IgD-negative memory B cell (primary cell): ENCODE results near the gene RPL7A. TPM values are rescaled to one million over a fixed set of nuclear protein-coding genes. Genes with fewer than 3 reads are reported as not detected.

Experiments used
- H3K27ac Mint-ChIP-seq, 3 donors: one replicate each; pipeline ENCODE4 v1.8.0; 2020 to 2022; ENCODE audit warnings: mild to moderate bottlenecking in 3 of 3, mixed read lengths in 3 of 3, moderate library complexity in 1 of 3
- H3K27me3 Mint-ChIP-seq: one replicate; pipeline ENCODE4 v1.8.0; 2021; ENCODE audit warnings: mixed read lengths
- H3K36me3 Mint-ChIP-seq: one replicate; pipeline ENCODE4 v1.8.0; 2020; ENCODE audit warnings: mild to moderate bottlenecking, mixed read lengths
- H3K4me1 Mint-ChIP-seq, 3 donors: one replicate each; pipeline ENCODE4 v1.8.0; 2020 to 2022; ENCODE audit warnings: mixed read lengths in 3 of 3, mild to moderate bottlenecking in 1 of 3
- H3K4me3 Mint-ChIP-seq, 4 donors: one replicate each; pipeline ENCODE4 v1.8.0; 2020 to 2022; ENCODE audit warnings: mild to moderate bottlenecking in 4 of 4, mixed read lengths in 4 of 4, moderate library complexity in 3 of 4
- H3K9me3 Mint-ChIP-seq, 3 donors: one replicate each; pipeline ENCODE4 v1.8.0; 2020 to 2021; ENCODE audit warnings: mixed read lengths in 3 of 3, mild to moderate bottlenecking in 1 of 3
- polyA plus RNA-seq: library from polyadenylated mRNA; unstranded; fragments of 300-500 nt; fragmentation: Illumina TruSeq; gene quantifications from one replicate; pipeline ENCODE4 v1.2.3, GENCODE V29; 2021

Gene RPL7A
- polyA plus RNA-seq, 1 donor from 2014 or later, result 1,229 TPM

- H3K4me3 Mint-ChIP-seq, result no peak overlapping the region
- no peaks in the 10 kb centered on the region for H3K9me3 Mint-ChIP-seq
- H3K27ac Mint-ChIP-seq, result no peak overlapping the region
- H3K4me1 Mint-ChIP-seq, result no peaks in the 10 kb centered on the region
- H3K36me3 Mint-ChIP-seq, result no peaks in the 10 kb centered on the region
- H3K27me3 Mint-ChIP-seq, result peaks cover 4% of the 10 kb centered on the region
Observed at GRCh38 chr9:133393399-133393798, 45.4 kb downstream of the RPL7A start.

GRCh38 chr9:133394687-133395271 lies 46.8 kb downstream of the RPL7A start:
- Mint-ChIP-seq H3K27me3 (peaks cover 2% of the 10 kb centered on the region), H3K27ac (peak overlapping the region in 1 of 3 donors; percentile 31), H3K4me3 (no peak overlapping the region), H3K36me3 (no peaks in the 10 kb centered on the region), H3K9me3 (no peaks in the 10 kb centered on the region), H3K4me1 (no peaks in the 10 kb centered on the region)

GRCh38 chr9:133396952-133397351 lies 48.9 kb downstream of the RPL7A start:
- no peaks in the 10 kb centered on the region for H3K4me1 Mint-ChIP-seq
- H3K27ac Mint-ChIP-seq, result peak overlapping the region in 1 of 3 donors; percentile 26
- H3K9me3 Mint-ChIP-seq, result no peaks in the 10 kb centered on the region
- H3K4me3 Mint-ChIP-seq, result no peak overlapping the region
- H3K27me3 Mint-ChIP-seq, result no peaks in the 10 kb centered on the region
- no peaks in the 10 kb centered on the region for H3K36me3 Mint-ChIP-seq

GRCh38 chr9:133397370-133397769 lies 49.4 kb downstream of the RPL7A start:
- Mint-ChIP-seq H3K4me3 (peak overlapping the region in 1 of 4 donors; percentile 4), H3K27me3 (no peaks in the 10 kb centered on the region), H3K36me3 (no peaks in the 10 kb centered on the region), H3K4me1 (no peaks in the 10 kb centered on the region), H3K9me3 (no peaks in the 10 kb centered on the region), H3K27ac (peak overlapping the region in 1 of 3 donors; percentile 26)

- no peak overlapping the region for H3K27ac Mint-ChIP-seq
- H3K9me3 Mint-ChIP-seq, result no peaks in the 10 kb centered on the region
- no peaks in the 10 kb centered on the region for H3K36me3 Mint-ChIP-seq
- H3K27me3 Mint-ChIP-seq, result no peaks in the 10 kb centered on the region
- H3K4me1 Mint-ChIP-seq, result no peaks in the 10 kb centered on the region
- H3K4me3 Mint-ChIP-seq, result no peak overlapping the region
Observed at GRCh38 chr9:133397895-133398294, 49.9 kb downstream of the RPL7A start.

GRCh38 chr9:133400292-133400691 lies 52.3 kb downstream of the RPL7A start:
- H3K27me3 Mint-ChIP-seq, result no peaks in the 10 kb centered on the region
- H3K4me3 Mint-ChIP-seq, result no peak overlapping the region
- H3K36me3 Mint-ChIP-seq, result no peaks in the 10 kb centered on the region
- peaks cover 3 to 5% (median 4%) of the 10 kb centered on the region in 3 donors for H3K4me1 Mint-ChIP-seq
- no peaks in the 10 kb centered on the region for H3K9me3 Mint-ChIP-seq
- no peak overlapping the region for H3K27ac Mint-ChIP-seq

Other genes starting within 250 kb of the RPL7A start
- 16.9 TPM for gene RALGDS, start 227.0 kb upstream of the RPL7A start, polyA plus RNA-seq
- 1.7 TPM for gene GBGT1, start 184.3 kb upstream of the RPL7A start, polyA plus RNA-seq
- not detected for gene OBP2B, start 139.0 kb upstream of the RPL7A start, polyA plus RNA-seq
- not detected for gene ABO, start 73.0 kb upstream of the RPL7A start, polyA plus RNA-seq
- 13.4 TPM for gene SURF6, start 12.0 kb upstream of the RPL7A start, polyA plus RNA-seq
- 26.7 TPM for gene MED22, start 87 bp upstream of the RPL7A start, polyA plus RNA-seq
- gene SURF1, start 8.3 kb downstream of the RPL7A start, polyA plus RNA-seq, result 114 TPM
- 34.7 TPM for gene SURF2, start 8.3 kb downstream of the RPL7A start, polyA plus RNA-seq
- gene SURF4, start 27.8 kb downstream of the RPL7A start, polyA plus RNA-seq, result 72.6 TPM
- gene STKLD1, start 28.1 kb downstream of the RPL7A start, polyA plus RNA-seq, result 0.16 TPM
- gene REXO4, start 69.8 kb downstream of the RPL7A start, polyA plus RNA-seq, result 31.6 TPM
- 0.35 TPM for gene ADAMTS13, start 74.1 kb downstream of the RPL7A start, polyA plus RNA-seq
- gene CACFD1, start 111.8 kb downstream of the RPL7A start, polyA plus RNA-seq, result 15.9 TPM
- gene SLC2A6, start 130.9 kb downstream of the RPL7A start, polyA plus RNA-seq, result 65.2 TPM
- gene MYMK, start 176.7 kb downstream of the RPL7A start, polyA plus RNA-seq, result not detected
- not detected for gene ADAMTSL2, start 186.5 kb downstream of the RPL7A start, polyA plus RNA-seq